Measurements from ENCODE around the gene IQSEC1. TPM values are rescaled to one million over a fixed set of nuclear protein-coding genes. Genes with fewer than 3 reads are reported as not detected.

IQSEC1 gene
- total and polyA plus RNA-seq, 9 of the 15 experiments (the other 6 are each of a cell fraction or from before 2014, with no cell fraction given), result 0.56 to 39.0 (median 6.8) TPM

GRCh38 chr3:13008155-13008995 lies 64.9 kb downstream of the IQSEC1 start:
- no peaks in the 10 kb centered on the region for H3K9me3 ChIP-seq (replicated peaks; ENCODE audit: control insufficient read depth, insufficient read depth, low read depth, low read length)
- FAIRE-seq, result peak; percentile 40
- peaks cover 75 to 82% of the 10 kb centered on the region in 2 experiments for H3K4me1 ChIP-seq (replicated peaks in 1 of 2; ENCODE audit: control insufficient read depth in 2 of 2, insufficient read depth in 2 of 2, low read length in 2 of 2)
- no peak overlapping the region for H3K4me3 ChIP-seq
- intact Hi-C loops (cut with micrococcal nuclease) (no loop called here), in situ Hi-C loops (cut with MboI) (no loop called here)
- no peaks in the 10 kb centered on the region for H3K79me2 ChIP-seq (ENCODE audit: control insufficient read depth, insufficient read depth, low read length)
- ATAC-seq, result peak; percentile 8; the same call in 2 of the 3 replicates
- no peaks in the 10 kb centered on the region for H3K27me3 ChIP-seq (ENCODE audit: control insufficient read depth in 2 of 2, insufficient read depth in 2 of 2, low read length in 2 of 2)
- CTCF ChIA-PET (ENCODE audit: low intra/inter-chr PET ratio), result interaction anchor here (0.7 kb wide), 1 partner anchor 26 kb away, joined by 3 read pairs; no protein-coding TSS in a partner anchor
- peak; percentile 43 for TF ChIP-seq KDM5B (IDR thresholded peaks at IDR 0.05; ENCODE audit: insufficient replicate concordance, low read depth, low read length)
- no peak for TF ChIP-seq CBFB (CRISPR knock-in tag; IDR thresholded peaks at IDR 0.05)
- TF ChIP-seq ZNF444 (CRISPR knock-in tag; IDR thresholded peaks at IDR 0.05), result no peak
- TF ChIP-seq ZFP30 (CRISPR knock-in tag; IDR thresholded peaks at IDR 0.05; ENCODE audit: borderline replicate concordance), result no peak
- no peak for TF ChIP-seq EGR1 (conservative IDR thresholded peaks at IDR 0.05)
- TF ChIP-seq ZNF79 (CRISPR knock-in tag; IDR thresholded peaks at IDR 0.05; ENCODE audit: low read depth), result no peak
- peak in 1 of 3 experiments; percentile 10 for TF ChIP-seq YY1 (IDR thresholded peaks at IDR 0.05; ENCODE audit: borderline replicate concordance in 1 of 3, control insufficient read depth in 1 of 3, extremely low read depth in 1 of 3, insufficient read depth in 3 of 3, insufficient read length in 1 of 3, insufficient replicate concordance in 2 of 3, low read depth in 1 of 3, low read length in 2 of 3)
- no peak for TF ChIP-seq ZNF57 (CRISPR knock-in tag; IDR thresholded peaks at IDR 0.05)
- TF ChIP-seq PREB (CRISPR knock-in tag; IDR thresholded peaks at IDR 0.05), result no peak
- TF ChIP-seq ZBTB26 (CRISPR knock-in tag; IDR thresholded peaks at IDR 0.05), result no peak
- TF ChIP-seq GABPA (tag; conservative IDR thresholded peaks at IDR 0.05; ENCODE audit: low read depth), result no peak
- TF ChIP-seq ESRRB (CRISPR knock-in tag; IDR thresholded peaks at IDR 0.05; ENCODE audit: borderline replicate concordance), result no peak
- no peak for TF ChIP-seq EHMT2 (IDR thresholded peaks at IDR 0.05)
- peak; percentile 25 for TF ChIP-seq RBBP5 (IDR thresholded peaks at IDR 0.05; ENCODE audit: borderline replicate concordance, insufficient read depth, low read length, poor library complexity, severe bottlenecking)
- TF ChIP-seq ATF3 (IDR thresholded peaks at IDR 0.05), result peak; percentile 30; the same call in 1 of the 2 replicates
- TF ChIP-seq ATF3 (CRISPR knock-in tag; conservative IDR thresholded peaks at IDR 0.05), result no peak
- H2AFZ ChIP-seq (ENCODE audit: low read depth, low read length), result peak overlapping the region; percentile 33
- H3K9ac ChIP-seq (ENCODE audit: insufficient read depth in 1 of 2, low read depth in 2 of 2, low read length in 2 of 2), result peak overlapping the region; percentile 50 to 81
- no peaks in the 10 kb centered on the region for H3K36me3 ChIP-seq (ENCODE audit: control insufficient read depth, insufficient read depth, low read length)
- WGBS (ENCODE audit: insufficient coverage, low coverage, missing lambda C conversion rate), result 53% methylated on average over 17 of the region's 17 CpGs
- POLR2A ChIA-PET, result interaction anchor here (1.5 to 2.5 kb wide), 3 partner anchors 9 to 13 kb away, joined by 7 to 9 read pairs (median 9); no protein-coding TSS in a partner anchor
- H3K9me1 ChIP-seq (ENCODE audit: control insufficient read depth, insufficient read depth, low read length), result no peaks in the 10 kb centered on the region
- BruUV-seq (replicated peaks), result no TSS peak
- peak overlapping the region; percentile 48; the same call in 1 of the 2 replicates for H3K4me2 ChIP-seq (ENCODE audit: insufficient read depth, low read length)
- H3K27ac ChIP-seq (ENCODE audit: extremely low read depth, low read depth, low read length), result peak overlapping the region; percentile 11; the same call in 2 of the 3 replicates
- 0 out of 2 replicates have a peak, but pooled peaks cover 4% of the 10 kb centered on the region for H4K20me1 ChIP-seq (replicated peaks; ENCODE audit: control insufficient read depth, insufficient read depth, low read length)
- no peak for DNase-seq (ENCODE audit: extremely low read depth in 1 of 4, low spot score in 3 of 4)
